Activated T-cell treated with anti-CD3 and anti-CD28 coated beads, Interleukin-2, amount 50 U/mL, for 24 hours (primary cell): ENCODE measurements around the gene MAP3K7.

Experiments used
- DNase-seq: peaks from one replicate; pipeline ENCODE4 v3.0.0-alpha.2; 2020
- H3K27ac Mint-ChIP-seq: 2 replicates; pipeline ENCODE4 v1.8.0; 2020; ENCODE audit warnings: mild to moderate bottlenecking, mixed read lengths
- H3K27me3 Mint-ChIP-seq: 2 replicates; pipeline ENCODE4 v1.8.0; 2020; ENCODE audit warnings: mixed read lengths
- H3K36me3 Mint-ChIP-seq: 2 replicates; pipeline ENCODE4 v1.8.0; 2020; ENCODE audit warnings: low read depth, mixed read lengths
- H3K4me1 Mint-ChIP-seq: 2 replicates; pipeline ENCODE4 v1.8.0; 2020; ENCODE audit warnings: low read depth, mixed read lengths
- H3K4me3 Mint-ChIP-seq: 2 replicates; pipeline ENCODE4 v1.8.0; 2020; ENCODE audit warnings: mild to moderate bottlenecking, moderate library complexity, mixed read lengths
- H3K9me3 Mint-ChIP-seq: 2 replicates; pipeline ENCODE4 v1.8.0; 2020; ENCODE audit warnings: mixed read lengths

MAP3K7 gene

GRCh38 chr6:90472716-90473115 lies 114.2 kb downstream of the MAP3K7 start:
- no peak for DNase-seq
- Mint-ChIP-seq H3K36me3 (no peaks in the 10 kb centered on the region), H3K27me3 (no peaks in the 10 kb centered on the region), H3K4me1 (peaks cover 99% of the 10 kb centered on the region), H3K27ac (peak overlapping the region; percentile 90), H3K4me3 (peak overlapping the region; percentile 37), H3K9me3 (no peaks in the 10 kb centered on the region)

- Mint-ChIP-seq H3K4me1 (peaks cover 98% of the 10 kb centered on the region), H3K27ac (no peak overlapping the region), H3K9me3 (no peaks in the 10 kb centered on the region), H3K27me3 (no peaks in the 10 kb centered on the region), H3K4me3 (no peak overlapping the region), H3K36me3 (no peaks in the 10 kb centered on the region)
- no peak for DNase-seq
These were observed 115.6 kb downstream of the MAP3K7 start for GRCh38 chr6:90471263-90471662.

- H3K4me3 Mint-ChIP-seq, result no peak overlapping the region
- no peaks in the 10 kb centered on the region for H3K9me3 Mint-ChIP-seq
- H3K27ac Mint-ChIP-seq, result no peak overlapping the region
- H3K4me1 Mint-ChIP-seq, result peaks cover 97% of the 10 kb centered on the region
- no peaks in the 10 kb centered on the region for H3K36me3 Mint-ChIP-seq
- no peaks in the 10 kb centered on the region for H3K27me3 Mint-ChIP-seq
- no peak for DNase-seq
These were observed 117.0 kb downstream of the MAP3K7 start for GRCh38 chr6:90469906-90470305.

- H3K9me3 Mint-ChIP-seq, result no peaks in the 10 kb centered on the region
- no peak overlapping the region for H3K4me3 Mint-ChIP-seq
- H3K27me3 Mint-ChIP-seq, result no peaks in the 10 kb centered on the region
- peaks cover 97% of the 10 kb centered on the region for H3K4me1 Mint-ChIP-seq
- DNase-seq, result no peak
- peak overlapping the region; percentile 89 for H3K27ac Mint-ChIP-seq
- H3K36me3 Mint-ChIP-seq, result no peaks in the 10 kb centered on the region
These were observed 118.0 kb downstream of the MAP3K7 start for GRCh38 chr6:90468859-90469258.

GRCh38 chr6:90468080-90468479 lies 118.8 kb downstream of the MAP3K7 start:
- Mint-ChIP-seq H3K27ac (peak overlapping the region; percentile 89), H3K9me3 (no peaks in the 10 kb centered on the region), H3K4me1 (peaks cover 97% of the 10 kb centered on the region), H3K36me3 (no peaks in the 10 kb centered on the region), H3K4me3 (no peak overlapping the region), H3K27me3 (no peaks in the 10 kb centered on the region)
- peak; percentile 66 for DNase-seq

- H3K4me3 Mint-ChIP-seq, result no peak overlapping the region
- peaks cover 97% of the 10 kb centered on the region for H3K4me1 Mint-ChIP-seq
These were observed 119.3 kb downstream of the MAP3K7 start for GRCh38 chr6:90467546-90467945.

GRCh38 chr6:90466154-90466940 lies 120.5 kb downstream of the MAP3K7 start:
- no peaks in the 10 kb centered on the region for H3K36me3 Mint-ChIP-seq
- H3K27ac Mint-ChIP-seq, result peak overlapping the region; percentile 96
- peaks cover 97% of the 10 kb centered on the region for H3K4me1 Mint-ChIP-seq
- DNase-seq, result no peak
- H3K9me3 Mint-ChIP-seq, result no peaks in the 10 kb centered on the region
- peak overlapping the region; percentile 34 for H3K4me3 Mint-ChIP-seq
- no peaks in the 10 kb centered on the region for H3K27me3 Mint-ChIP-seq

More at GRCh38 chr6:90467546-90467945, 119.3 kb downstream of the MAP3K7 start:
- Mint-ChIP-seq H3K27me3 (no peaks in the 10 kb centered on the region), H3K36me3 (no peaks in the 10 kb centered on the region), H3K27ac (peak overlapping the region; percentile 96), H3K9me3 (no peaks in the 10 kb centered on the region)
- no peak for DNase-seq

- H3K27me3 Mint-ChIP-seq, result no peaks in the 10 kb centered on the region
These were observed 121.2 kb downstream of the MAP3K7 start for GRCh38 chr6:90465686-90466085.

GRCh38 chr6:90464507-90464906 lies 122.4 kb downstream of the MAP3K7 start:
- Mint-ChIP-seq H3K4me3 (peak overlapping the region; percentile 30), H3K9me3 (no peaks in the 10 kb centered on the region), H3K4me1 (peaks cover 97% of the 10 kb centered on the region), H3K27ac (peak overlapping the region; percentile 91), H3K36me3 (no peaks in the 10 kb centered on the region), H3K27me3 (no peaks in the 10 kb centered on the region)
- no peak for DNase-seq

More at GRCh38 chr6:90465686-90466085, 121.2 kb downstream of the MAP3K7 start:
- Mint-ChIP-seq H3K4me3 (peak overlapping the region; percentile 34), H3K9me3 (no peaks in the 10 kb centered on the region), H3K4me1 (peaks cover 97% of the 10 kb centered on the region), H3K27ac (peak overlapping the region; percentile 96), H3K36me3 (no peaks in the 10 kb centered on the region)
- DNase-seq, result no peak

GRCh38 chr6:90463874-90464273 lies 123.0 kb downstream of the MAP3K7 start:
- H3K4me3 Mint-ChIP-seq, result peak overlapping the region; percentile 16
- H3K9me3 Mint-ChIP-seq, result no peaks in the 10 kb centered on the region
- no peak for DNase-seq
- H3K4me1 Mint-ChIP-seq, result peaks cover 97% of the 10 kb centered on the region
- H3K27ac Mint-ChIP-seq, result peak overlapping the region; percentile 91
- no peaks in the 10 kb centered on the region for H3K36me3 Mint-ChIP-seq
- no peaks in the 10 kb centered on the region for H3K27me3 Mint-ChIP-seq
